ENCODE measurements around the gene BCL6.

The BCL6 gene

DNA sequence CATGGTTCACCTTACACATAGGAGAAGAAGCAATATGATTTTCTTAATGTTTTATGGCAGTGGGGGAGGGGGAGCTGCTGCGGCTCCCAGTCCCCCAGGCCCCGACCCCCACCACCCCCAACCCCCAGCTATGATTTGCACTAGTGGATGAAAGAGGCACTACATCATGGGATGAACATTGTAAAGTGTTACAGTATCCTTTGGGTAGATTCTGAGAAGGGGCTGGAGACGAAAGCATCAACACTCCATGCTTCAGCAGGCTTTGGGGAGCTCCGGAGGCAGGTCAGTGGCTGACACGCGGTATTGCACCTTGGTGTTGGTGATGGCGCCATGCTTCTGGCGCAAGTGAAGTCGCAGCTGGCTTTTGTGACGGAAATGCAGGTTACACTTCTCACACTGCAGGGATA is 23.1 kb downstream of the BCL6 start:
- Histone ChIP-seq H3K4me3 (no peak overlapping the region), H3K27ac (no peak overlapping the region)

DNA sequence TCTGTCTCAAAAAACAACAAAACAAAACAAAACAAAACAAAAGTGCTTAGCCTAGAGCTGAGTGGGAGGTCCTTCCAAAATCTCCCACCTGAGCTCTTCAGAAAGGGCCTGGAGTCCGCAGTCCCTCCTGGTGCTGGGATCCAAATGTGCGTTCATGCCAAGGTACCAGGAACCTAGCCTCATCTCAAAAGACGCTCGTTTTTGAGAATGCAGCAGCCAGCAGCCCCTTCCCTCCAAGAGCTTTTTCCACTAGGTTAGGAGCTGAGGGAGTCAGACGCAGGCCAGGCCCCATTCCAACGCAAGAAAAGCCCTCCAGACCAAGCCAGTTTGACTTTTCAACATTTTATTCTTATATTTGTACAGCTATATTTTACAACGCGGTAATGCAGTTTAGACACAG is 24.2 kb downstream of the BCL6 start:
- no peak overlapping the region for H3K4me3 ChIP-seq
- H3K27ac ChIP-seq: no peak overlapping the region

DNA sequence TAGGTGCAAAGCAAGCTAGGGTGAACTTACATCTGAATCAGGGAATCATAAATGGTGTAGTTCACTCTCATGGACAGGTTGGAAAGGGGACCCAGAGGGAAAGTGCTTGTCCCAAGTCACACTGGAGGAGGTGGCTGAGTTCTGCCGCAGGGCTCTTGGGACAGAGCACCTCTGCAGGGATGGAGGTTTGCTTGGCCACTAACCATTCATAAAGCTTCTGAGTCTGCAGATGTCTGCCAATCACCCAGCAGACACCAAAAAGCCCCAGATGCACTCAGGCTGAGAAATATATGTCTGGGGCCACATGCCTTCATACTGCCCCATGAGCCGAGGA is 25.0 kb downstream of the BCL6 start:
- no peak overlapping the region for H3K4me3 ChIP-seq
- H3K27ac ChIP-seq: no peak overlapping the region

DNA sequence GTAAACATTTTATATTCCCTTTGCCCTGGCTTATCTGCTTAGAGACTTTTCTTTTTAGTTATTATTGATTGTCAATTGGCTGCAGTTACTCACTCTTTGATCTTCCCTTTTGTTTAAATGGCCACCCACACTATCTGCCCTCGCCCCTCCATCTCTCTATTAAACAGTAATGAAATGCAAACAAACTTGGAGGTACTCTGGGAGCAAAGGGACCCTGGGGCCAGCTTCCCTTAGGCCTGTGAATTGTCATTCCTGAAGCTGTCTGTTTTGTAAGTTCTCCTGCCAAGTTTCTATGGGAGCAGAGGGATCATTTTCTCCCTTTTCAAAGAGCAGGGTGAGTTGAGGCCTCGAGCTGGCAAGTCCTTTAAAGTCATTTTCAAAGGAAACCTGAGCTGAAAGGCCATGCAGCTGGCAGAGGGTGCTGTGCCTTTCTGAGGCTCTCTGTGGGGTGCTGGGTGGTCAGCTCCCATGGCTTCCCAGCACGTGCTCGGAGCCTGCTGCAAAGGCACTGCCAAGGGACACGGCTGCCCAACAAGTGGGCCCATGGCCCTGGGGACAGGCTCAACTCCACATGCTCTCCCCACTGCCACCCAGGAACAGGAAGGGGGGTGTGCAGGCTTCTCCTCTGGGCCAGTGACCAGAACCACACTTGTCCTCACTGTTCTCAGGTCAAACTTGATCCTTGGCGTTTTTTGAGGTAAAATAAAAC is 25.5 kb downstream of the BCL6 start:
- Histone ChIP-seq H3K27ac (no peak overlapping the region), H3K4me3 (no peak overlapping the region)

DNA sequence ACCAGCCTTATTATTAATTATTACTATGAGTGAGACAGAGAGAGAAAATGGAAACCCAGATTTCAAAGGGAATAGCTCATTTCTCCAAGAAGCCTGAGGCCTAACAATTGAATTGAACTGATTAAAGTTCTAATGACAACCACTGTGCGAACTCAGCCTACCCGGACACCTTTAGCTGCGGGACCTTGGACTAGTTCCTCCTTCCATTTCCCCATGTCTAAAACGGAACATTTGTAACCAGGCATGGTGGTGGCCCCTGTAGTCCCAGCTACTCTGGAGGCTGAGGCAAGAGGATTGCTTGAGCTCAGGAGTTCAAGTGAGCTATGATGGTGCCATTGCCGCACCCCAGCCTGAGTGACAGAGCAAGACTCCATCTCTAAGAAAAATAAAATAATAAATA is 26.5 kb downstream of the BCL6 start:
- no peak overlapping the region for H3K27ac ChIP-seq
- H3K4me3 ChIP-seq: no peak overlapping the region

DNA sequence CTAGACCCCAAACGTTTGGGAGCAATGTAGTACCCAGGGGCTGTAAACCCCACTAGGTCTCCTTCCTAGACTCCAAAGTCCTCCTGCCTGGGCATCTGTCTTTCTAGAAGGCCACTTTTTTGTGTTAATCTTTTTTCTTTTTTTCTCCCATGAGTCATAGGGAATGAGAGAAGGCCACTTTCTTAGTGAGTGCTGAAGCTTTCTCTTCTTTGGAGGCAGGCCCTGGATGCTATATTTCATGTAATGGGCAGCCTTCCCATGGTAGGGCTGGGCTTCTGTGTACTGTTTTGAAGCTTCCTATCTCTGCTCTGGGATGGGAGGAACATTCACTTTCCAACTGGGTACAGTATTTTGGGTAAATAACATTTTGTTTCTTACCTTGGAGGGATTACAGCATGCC is 27.7 kb downstream of the BCL6 start:
- Histone ChIP-seq H3K4me3 (no peak overlapping the region), H3K27ac (no peak overlapping the region)

DNA sequence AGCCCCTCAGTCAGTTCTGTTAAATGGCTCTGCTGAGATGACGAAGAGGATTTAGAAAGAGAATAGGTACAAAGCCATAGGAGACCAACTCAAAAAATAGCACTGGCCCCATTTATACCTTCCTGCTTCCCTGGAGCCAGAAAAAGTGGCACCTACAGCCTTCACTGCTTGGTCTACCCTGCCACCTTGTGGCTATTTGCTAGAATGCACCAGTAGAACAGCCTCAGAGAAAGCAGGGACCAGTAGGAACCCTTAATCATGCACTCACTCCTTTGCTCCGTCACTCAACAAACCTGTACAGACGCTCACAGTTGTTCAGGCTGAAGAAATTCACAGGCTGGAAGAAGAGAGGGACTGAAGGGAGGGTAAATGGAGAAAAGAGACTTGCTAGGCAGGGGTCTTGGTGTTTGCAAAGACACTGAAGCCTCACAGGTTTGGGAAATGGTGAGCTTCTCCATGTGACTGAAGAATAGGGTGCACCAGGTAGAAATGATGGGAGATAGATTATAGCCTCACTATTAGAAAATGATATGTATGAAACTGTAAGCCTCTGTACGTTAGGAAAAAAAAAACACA is 30.8 kb downstream of the BCL6 start:
- no peak overlapping the region for H3K4me3 ChIP-seq

DNA sequence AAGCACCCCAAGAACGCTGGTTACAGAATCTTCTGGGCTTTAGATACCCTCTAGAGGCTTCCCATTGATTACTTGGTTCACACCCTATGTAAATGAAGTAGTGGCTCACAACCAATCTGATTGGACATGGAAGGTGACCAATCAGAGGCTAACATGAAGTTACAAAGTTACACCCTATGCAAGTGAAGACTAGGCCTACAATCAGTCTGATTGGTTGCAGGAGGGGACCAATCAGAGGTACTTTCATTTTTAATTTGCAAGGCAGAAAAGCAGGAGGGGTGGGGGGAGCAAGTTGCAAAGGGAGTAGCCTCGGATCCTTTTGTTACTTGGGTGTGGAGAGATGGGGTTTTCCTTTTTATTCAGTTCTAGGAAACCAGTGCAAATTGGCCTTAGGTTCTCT is 31.8 kb downstream of the BCL6 start:
- no peak overlapping the region for H3K4me3 ChIP-seq
- no peak overlapping the region for H3K27ac ChIP-seq

More for the DNA sequence above, 30.8 kb downstream of the BCL6 start:
- no peak overlapping the region for H3K27ac ChIP-seq

DNA sequence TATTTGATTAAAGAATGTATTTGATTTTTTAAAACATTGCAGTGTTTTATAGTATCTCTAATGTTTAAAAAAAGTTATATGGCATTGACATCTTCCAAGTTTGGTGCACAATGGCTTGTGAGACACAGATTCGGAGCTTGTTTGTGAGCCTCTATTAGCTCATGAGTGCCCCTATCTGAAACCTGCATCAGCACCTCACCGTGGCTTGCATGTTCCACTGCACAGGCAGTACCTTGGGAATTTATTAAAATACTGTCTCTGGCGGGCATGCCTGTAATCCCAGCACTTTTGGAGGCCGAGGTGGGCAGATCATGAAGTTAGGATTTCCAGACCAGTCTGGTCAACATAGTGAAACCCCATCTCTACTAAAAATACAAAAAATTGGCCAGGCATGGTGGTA is 36.1 kb downstream of the BCL6 start:
- no peak overlapping the region for H3K4me3 ChIP-seq
- H3K27ac ChIP-seq: no peak overlapping the region

DNA sequence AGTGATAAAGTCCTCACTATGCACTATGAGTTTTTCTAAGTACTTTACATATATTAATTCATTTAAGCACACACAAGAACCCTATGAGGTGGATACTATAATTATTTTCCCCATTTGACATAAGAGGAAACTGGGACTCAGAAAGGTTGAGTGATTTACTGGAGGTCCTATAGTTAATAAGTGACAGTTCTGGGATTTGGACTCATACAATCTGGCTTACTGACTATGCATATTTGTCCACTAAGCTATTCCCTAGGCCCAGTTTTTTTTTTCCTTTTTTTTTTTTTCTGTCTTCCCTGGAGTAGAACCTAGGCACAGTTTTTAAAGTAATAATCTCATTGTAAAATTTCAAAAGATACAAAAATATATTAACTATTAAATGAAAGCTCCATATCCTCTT is 36.6 kb downstream of the BCL6 start:
- Histone ChIP-seq H3K27ac (no peak overlapping the region), H3K4me3 (no peak overlapping the region)

DNA sequence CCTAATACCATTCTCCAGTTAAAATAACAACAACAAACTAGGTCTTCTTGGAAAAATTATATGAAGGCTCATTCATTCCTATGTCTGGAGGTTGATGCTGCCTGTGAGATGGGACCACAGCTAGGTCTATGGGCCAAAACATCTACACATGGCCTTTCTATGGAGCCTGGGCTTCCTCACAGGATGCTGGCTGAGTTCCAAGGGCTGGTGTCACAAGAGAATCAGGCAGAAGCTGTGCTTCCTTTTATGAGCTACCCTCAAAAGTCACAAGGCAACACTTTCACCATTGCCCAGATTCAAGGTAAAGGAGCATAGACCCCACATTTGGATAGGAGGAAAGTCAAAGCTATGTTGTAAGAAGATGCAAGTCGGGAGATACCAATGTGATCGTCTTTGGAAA is 38.3 kb downstream of the BCL6 start:
- Histone ChIP-seq H3K4me3 (no peak overlapping the region), H3K27ac (no peak overlapping the region)

DNA sequence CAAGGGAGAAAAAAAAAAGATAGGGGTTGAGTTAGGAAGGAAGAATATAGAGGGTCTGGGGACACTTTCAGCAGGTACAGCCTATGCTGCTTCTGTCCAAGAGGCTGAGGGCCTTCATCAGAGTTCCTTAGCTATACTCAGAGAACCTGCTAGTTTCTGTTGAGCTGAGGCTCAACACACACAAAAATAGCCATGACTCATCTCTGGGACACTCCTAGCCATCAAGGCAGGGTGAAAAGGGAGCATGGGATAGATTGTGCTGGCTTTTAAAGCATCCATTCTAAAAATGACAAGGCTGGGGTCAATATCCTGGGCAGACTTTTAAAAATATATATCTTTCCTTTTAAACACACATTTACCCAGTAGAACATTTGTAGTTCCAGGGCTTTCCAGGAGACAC is 40.1 kb downstream of the BCL6 start:
- no peak overlapping the region for H3K4me3 ChIP-seq
- no peak overlapping the region for H3K27ac ChIP-seq

DNA sequence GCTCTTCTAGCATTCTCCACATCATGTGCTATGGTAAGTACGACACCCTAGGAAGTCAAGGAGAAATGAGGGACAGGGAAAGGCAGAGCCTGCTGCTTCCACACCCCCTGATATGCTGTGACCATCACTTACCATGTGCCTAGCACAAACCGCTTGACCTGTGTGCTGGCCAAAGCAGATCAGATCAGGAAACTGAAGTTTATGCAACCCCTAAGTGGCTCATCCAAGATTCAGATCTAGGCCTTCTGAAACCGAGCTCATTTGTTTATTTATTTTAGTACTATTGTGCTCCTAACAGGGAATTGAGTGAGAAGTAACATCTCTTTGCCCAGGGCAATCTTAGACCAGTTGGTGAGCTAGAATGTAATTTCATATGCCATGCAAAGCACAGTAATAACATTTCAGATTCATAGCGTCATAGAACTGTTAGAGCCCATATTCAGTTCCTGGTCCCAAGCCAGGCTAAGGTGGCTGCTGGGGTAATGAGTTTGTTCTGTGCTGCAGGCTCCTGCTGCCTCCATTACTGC is 42.7 kb downstream of the BCL6 start, which contains the start of gene RTP2:
Gene RTP2 (minus strand): TSS at position 51 of the 527 bp plus-strand sequence. CDS start 429 bp downstream, outside the sequence.
- Histone ChIP-seq H3K27ac (no peak within 1 kb of the TSS), H3K4me3 (no peak within 1 kb of the TSS)

DNA sequence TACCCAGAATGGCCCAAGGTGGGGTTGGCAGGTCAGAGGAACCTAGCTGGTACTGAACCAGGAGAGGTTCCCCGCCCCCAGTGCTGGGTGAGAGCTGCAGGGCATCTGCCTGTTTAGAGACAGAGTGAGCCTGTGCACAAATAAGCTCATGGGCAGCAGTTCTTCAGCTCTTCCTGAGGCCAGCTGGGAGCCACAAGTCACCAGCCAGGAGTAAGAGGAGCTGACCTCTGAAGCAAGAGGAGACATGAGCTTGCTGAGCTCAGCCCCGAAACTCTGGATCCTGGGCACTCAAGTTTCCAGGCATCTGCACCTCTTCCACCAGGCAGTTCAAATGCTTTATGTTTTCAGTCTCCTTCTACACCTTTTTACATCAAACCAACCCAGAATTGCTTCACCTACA is 45.0 kb downstream of the BCL6 start:
- no peak overlapping the region for H3K4me3 ChIP-seq
- no peak overlapping the region for H3K27ac ChIP-seq

DNA sequence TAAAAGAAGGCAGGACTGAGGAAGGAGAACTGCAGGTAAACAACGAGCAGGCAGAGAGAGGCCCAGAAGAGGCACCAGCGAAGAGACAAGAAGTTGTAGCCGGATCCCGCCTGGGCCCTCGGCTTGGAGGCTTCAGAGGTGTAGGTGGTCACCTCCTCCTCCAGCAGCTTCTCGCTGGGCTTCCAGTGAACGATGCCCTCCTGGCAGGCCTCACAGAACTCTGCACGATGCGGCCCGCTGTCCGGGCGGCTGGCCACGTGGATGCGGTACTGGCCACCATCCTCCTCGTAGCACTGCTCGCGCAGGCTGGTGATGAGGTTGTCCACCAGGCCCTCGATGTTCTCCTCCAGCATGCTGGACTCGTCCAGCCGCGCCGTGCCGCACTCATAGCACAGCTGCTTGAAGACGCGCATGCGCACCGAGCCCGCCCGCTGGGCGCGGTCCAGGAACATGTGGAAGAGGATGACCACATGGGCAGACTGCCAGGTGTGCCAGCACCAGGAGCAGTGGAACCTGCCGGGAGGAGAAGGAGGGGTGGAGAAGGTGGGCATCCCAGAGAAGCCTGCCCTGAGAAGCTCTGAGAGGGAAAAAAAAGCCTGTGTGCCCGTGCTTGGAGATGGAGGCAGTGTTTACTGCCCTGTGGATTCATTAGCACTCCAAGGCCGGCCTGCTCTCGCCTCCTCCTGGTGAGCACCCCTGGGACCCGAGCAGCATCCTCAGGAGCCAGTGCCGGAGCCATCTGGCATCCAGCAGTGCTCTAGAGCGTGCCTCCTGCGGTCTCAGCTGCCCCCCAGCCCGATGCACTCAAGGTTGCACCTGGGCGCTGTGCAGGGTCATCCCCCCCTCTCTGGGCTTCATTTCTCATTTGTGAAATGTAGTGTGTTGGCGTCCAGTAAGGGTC is 46.5 kb downstream of the BCL6 start:
- Histone ChIP-seq H3K4me3 (no peak overlapping the region), H3K27ac (no peak overlapping the region)

DNA sequence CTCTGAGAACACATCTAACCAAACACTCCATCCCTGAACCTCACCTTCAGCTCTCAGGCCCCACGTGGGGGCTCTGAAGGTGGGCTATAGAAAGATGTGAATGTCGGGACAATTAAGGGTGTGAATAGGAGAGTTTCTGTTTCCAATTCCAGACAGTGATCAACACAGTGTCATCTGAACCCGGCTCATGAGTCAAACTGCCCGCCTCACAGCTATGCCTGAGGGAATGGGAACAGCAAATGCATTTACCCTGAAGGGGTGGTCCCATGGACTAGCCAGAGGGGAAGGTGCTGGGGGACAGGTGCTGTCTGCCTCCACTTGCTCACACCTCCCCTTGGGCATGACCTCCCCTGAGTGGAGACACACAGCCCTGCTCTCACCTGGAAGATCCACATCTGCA is 49.2 kb downstream of the BCL6 start:
- no peak overlapping the region for H3K27ac ChIP-seq

DNA sequence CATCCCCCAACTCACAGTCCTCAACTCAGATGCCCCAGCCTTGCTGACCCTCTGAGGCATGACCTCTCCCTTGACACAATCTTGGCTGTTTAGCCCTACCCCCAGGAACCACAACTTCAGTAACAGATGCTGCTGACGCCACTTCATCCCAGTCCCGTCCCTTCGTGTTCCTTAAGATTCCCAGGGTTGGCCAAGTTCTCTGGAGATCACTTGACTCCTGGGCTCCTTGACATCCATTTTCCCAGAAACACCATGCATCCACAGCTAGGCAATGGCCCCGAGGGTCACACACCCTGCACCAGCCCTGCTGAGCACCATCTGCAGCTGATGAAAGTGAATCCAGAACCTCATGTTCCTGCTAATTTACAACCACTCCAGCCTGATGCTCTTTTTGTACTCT is 49.8 kb downstream of the BCL6 start:
- no peak overlapping the region for H3K27ac ChIP-seq
- H3K4me3 ChIP-seq: no peak overlapping the region

More for the DNA sequence above, 49.2 kb downstream of the BCL6 start:
- no peak overlapping the region for H3K4me3 ChIP-seq

DNA sequence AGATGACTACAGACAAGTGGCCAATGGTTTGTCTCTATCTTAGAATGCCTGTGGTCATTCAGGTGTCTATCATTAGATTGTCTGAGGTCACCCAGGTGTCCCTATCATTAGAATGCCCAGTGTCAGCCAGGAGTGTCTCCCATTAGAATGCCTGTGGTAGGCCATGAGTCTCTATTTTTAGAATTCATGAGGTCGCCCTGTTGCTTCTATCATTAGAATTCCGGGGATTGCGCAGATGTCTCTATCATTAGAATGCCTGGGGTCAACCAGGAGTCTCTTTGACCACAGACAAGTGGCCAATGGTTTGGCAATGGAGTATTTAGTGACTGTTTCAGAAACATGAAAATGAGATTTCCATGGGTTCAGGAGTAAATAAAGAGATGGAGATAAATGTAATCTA is 50.5 kb downstream of the BCL6 start:
- H3K4me3 ChIP-seq: no peak overlapping the region
- H3K27ac ChIP-seq: no peak overlapping the region

DNA sequence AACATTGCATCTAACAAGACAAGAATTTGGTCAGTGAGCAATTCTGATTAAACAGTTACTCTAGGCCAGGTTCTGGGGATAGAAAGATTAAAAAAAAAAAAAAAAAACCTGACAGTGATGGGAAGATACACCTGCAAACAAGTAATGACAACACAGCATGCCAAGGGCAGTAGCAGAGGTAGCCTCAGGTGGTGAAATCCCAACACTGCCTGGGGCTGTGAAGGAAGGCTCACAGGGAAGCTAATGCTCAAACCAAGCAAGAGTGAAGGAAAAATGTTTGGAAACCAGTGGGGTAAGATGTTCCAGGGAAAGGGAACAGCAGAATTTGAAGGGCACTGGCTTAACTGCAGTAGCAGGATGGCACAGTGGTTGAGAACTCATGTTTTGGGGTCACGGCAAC is 51.8 kb downstream of the BCL6 start:
- H3K27ac ChIP-seq: no peak overlapping the region
- no peak overlapping the region for H3K4me3 ChIP-seq

DNA sequence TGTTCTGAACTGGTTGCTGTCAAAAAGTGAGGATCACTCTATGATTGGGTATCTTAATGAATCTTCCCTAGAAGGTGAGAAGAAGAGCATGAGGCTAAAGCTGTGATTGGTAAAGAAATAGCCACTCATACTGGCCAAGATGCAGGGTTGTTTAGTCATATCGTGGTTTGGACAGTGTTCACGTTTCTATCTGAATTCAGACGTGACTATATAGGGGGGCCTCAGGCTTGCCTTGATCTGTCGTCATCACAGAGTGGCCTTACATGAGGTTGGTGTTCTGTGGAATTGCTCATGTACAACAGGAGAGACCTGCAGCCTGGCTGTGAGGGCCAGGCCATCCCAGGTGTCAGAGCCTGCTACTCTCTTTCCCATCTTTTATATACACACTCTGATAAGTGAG is 55.3 kb downstream of the BCL6 start:
- H3K4me3 ChIP-seq: no peak overlapping the region
- no peak overlapping the region for H3K27ac ChIP-seq

Data from skin epidermis (tissue), 12 donors.